GM19238 (cell line): ENCODE results near the gene STX1A.

ENCODE experiments used
- DNase-seq: peaks from one replicate; pipeline ENCODE4 v3.0.0; 2011; ENCODE audit warnings: low spot score; ENCODE audit not compliant: insufficient read length

STX1A gene

DNA sequence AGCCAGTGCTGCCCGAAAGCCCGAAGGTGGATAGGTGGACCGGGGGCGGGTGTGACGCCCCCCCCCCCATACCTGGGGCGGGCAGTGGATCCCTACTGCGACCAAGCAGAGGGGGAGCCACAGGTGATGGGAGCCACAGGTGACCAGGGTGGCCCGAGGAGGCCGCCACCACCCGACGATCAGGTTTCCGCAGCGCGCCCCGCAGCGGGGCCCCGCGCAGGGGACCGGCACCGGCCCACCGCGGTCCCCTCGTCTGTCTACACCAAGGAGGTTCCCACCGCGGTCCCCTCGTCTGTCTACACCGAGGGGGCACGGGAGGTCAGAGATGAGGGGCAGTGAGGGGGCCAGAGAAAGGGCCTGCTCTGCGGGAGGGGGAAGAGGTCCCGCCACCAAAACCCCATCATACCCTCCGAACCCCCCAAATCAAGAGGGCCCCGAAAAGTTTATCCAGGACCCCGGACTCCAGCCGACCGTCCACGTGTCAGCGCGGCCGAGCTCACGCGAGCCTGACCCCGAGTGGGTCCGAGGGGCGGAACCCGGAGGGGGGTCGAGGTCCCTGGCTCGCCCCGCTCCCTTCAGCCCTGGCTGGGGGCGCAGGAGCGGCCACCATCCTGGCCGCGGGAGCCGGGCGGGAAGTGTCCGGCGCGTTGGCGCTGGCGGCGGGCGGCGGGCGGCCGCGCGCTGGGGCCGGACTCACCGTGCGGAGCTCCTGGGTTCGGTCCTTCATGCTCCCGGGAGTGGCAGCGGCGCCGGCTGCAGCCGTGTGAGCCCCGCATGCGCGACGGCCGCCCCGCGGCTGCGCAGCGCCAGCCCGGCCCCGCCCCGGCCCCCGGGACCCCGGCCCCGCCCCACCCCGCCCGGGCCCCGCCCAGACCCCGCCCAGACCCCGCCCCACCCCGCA is at the start of gene STX1A:
Gene STX1A (minus strand): TSS at position 765 of the 901 bp plus-strand sequence. CDS start 38 bp downstream, at position 727.
- DNase-seq, result peak; percentile 85

GRCh38 chr7:73768641-73769480 is 49.4 kb upstream of the STX1A start:
- DNase-seq, result no peak

GRCh38 chr7:73766556-73767229 is 47.2 kb upstream of the STX1A start:
- DNase-seq, result no peak

- DNase-seq, result no peak
These were observed 43.2 kb upstream of the STX1A start for GRCh38 chr7:73762659-73762999.

DNA sequence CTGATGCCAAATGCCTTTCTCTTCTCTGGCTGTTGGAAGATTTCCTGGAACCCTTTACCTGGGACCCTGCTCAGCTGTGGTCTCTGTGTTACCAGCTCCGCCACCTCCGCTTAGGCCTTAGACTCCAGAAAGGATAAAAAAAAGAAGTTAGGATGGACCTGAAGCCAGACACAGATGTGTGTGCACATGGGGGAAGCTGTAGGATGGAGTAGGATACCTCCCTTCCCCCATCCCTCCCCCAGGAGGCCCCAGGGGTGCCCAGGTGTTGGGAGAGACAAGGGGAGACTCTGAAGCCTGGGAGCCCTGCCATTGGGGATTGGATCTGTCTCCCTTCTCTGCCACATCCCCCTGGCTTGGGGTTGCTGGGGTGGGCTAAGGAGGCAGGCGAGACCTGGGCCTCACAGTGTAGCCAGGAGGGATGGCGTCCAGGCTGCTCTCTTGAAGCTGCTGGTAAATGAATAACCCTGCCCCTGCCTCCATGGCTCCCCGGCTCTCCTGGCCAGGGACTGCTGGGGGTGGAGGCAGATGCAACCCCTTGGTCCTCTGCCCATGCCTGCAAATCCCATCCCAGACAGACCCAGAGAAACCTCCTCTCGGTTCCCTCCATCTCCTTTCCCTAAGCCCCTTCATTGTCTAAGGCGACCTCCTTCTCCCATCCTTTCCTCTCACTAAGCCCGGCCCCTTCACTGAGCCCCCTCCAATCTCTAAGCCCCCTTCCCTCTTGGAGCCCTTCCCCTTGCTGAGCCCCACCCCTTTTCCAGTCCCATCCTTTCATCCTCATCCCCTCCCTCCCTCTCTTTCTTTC is 42.6 kb upstream of the STX1A start:
- DNase-seq, result no peak

- DNase-seq, result no peak
These were observed 39.2 kb upstream of the STX1A start for GRCh38 chr7:73758581-73759138.

DNA sequence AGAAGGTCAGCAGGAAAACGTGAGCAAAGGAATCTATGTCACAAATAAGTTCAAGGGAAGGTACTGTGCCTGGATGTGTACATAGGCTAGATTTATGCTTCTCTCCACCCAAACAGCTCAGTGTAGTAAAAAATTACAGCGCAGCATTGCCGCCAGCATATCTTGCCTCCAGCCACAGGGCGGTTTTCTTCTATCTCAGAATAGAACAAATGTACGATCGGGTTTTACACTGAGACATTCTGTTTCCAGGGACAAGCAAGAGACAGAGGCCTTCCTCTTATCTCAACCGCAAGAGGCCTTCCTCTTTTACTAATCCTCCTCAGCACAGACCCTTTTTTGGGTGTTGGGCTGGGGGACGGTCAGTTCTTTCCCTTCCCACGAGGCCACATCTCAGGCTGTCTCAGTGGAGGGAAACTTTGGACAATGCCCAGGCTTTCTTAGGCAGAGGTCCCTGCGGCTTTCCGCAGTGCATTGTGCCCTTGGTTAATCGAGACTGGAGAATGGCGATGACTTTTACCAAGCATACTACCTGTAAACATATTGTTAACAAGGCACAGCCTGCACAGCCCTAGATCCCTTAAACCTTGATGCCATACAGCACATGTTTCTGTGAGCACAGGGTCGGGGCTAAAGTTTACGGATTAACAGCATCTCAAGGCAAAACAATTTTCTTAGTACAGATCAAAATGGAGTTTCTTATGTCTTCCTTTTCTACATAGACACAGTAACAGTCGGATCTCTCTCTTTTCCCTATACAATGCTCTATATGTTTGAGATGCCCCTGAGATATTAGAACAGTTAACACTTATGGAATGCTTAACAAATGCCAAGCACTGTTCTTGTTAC is 30.7 kb upstream of the STX1A start:
- DNase-seq, result no peak

GRCh38 chr7:73746378-73746777 is 26.9 kb upstream of the STX1A start:
- no peak for DNase-seq

- DNase-seq, result no peak
These were observed 23.5 kb upstream of the STX1A start for GRCh38 chr7:73742753-73743641.

DNA sequence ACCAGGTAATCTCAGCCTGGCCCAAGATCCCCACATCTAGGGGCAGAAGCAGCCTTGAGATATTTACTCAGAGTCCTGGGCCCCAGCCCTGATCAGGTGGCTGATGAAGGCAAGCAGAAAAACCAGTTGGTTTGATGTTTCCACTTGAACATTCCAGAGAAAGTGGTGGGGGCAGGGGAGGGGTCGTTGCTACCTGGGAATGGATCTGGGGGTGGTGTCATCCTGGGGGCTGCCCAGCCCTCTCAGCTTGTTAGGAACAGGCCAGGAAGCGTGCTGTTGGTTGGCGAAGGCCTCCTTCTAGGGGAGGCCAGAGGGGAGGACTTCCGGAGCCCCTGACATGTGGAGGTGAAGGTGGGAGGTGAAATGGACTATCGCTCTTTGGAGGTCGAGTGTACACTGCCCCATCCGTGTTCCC is 22.9 kb upstream of the STX1A start:
- DNase-seq, result no peak

- no peak for DNase-seq
These were observed 22.1 kb upstream of the STX1A start for GRCh38 chr7:73741600-73741999.

DNA sequence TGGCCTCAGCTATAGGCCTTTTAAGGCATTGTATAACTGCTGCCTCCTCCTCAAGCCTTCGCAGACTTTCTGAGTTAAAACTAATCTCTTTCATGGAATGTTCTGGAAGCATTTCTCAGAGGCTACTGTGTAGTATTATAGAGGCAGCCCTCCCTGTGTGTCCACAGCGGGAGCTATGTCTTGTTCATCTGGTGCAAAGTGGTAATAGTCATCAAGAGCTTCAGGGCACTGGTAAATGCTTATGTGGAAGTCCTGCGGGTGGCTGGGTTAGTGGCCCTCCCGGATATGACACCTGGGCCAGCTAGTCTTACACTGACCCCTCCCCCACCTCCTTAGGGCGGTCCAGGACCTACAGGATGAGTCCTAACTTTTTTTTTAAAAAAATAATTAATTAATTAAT is 21.3 kb upstream of the STX1A start:
- no peak for DNase-seq

GRCh38 chr7:73740212-73740611 is 20.7 kb upstream of the STX1A start:
- no peak for DNase-seq

DNA sequence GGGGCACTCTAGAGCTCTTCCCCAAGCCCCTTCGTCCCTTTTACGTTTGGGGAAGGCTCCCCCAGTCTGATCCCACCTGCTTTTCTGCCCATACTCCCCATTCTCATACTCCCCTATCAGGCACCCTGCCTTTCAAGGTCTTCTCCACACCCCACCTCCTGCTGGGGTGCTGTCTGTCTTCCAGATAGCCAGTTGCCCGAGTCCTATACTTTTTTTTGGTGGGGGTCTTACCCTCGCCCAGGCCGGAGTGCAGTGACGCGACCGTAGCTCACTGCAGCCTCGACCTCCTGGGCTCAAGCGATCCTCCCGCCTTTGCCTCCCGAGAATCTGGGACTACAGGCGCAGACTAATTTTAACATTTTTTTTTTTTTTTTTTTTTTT is 19.9 kb upstream of the STX1A start:
- no peak for DNase-seq

- peak; percentile 97 for DNase-seq
These were observed 19.3 kb upstream of the STX1A start, which contains the start of gene ABHD11 for GRCh38 chr7:73738612-73739386. Gene ABHD11 (minus strand): TSS chr7:73738802. CDS start chr7:73738770, 32 bp downstream.

GRCh38 chr7:73738220-73738611 is 18.7 kb upstream of the STX1A start:
- peak; percentile 74 for DNase-seq

- DNase-seq, result no peak
These were observed 18.2 kb upstream of the STX1A start for GRCh38 chr7:73737491-73738219.
